Fibroblast of the aortic adventitia (primary cell): ENCODE measurements around the gene SLIT3. TPM values are rescaled to one million over a fixed set of nuclear protein-coding genes. Genes with fewer than 3 reads are reported as not detected.
A peak's percentile ranks its signal among the peaks of the same experiment; 100 is the strongest.

Source experiments
- DNase-seq: peaks from one replicate; pipeline ENCODE4 v3.0.0-alpha.2; 2010; ENCODE audit warnings: low read depth
- H3K4me3 ChIP-seq: 2 replicates; pipeline ENCODE4 v1.5.1; 2011; ENCODE audit warnings: low read depth, mild to moderate bottlenecking, control low read depth, low read length, moderate library complexity
- CTCF ChIP-seq: IDR thresholded peaks from 2 replicates; pipeline ENCODE4 v1.5.1; 2011; ENCODE audit warnings: mild to moderate bottlenecking, low read length, control low read depth, inconsistent platforms; ENCODE audit not compliant: insufficient read depth
- total RNA-seq: library from RNA; depleted of rRNA; stranded (reverse); fragments of >200 nt; gene quantifications from 2 replicates; pipeline ENCODE4 v1.2.3, GENCODE V29; 2012; ENCODE audit warnings: low replicate concordance

Gene SLIT3
- total RNA-seq, 1 donor, result 65.3 TPM

- no peak for TF ChIP-seq CTCF
- no peak overlapping the region for H3K4me3 ChIP-seq
- peak; percentile 80 for DNase-seq
Observed at GRCh38 chr5:168658394-168658793, 642.5 kb downstream of the SLIT3 start.

GRCh38 chr5:168656633-168657032 lies 644.3 kb downstream of the SLIT3 start:
- no peak overlapping the region for H3K4me3 ChIP-seq
- peak; percentile 91 for DNase-seq
- TF ChIP-seq CTCF, result no peak

- no peak overlapping the region for H3K4me3 ChIP-seq
- DNase-seq, result no peak
- no peak for TF ChIP-seq CTCF
Observed at GRCh38 chr5:168655316-168655715, 645.6 kb downstream of the SLIT3 start.

- no peak overlapping the region for H3K4me3 ChIP-seq
- peak; percentile 88 for DNase-seq
- no peak for TF ChIP-seq CTCF
Observed at GRCh38 chr5:168654211-168654721, 646.7 kb downstream of the SLIT3 start.

- no peak overlapping the region for H3K4me3 ChIP-seq
- DNase-seq, result no peak
- no peak for TF ChIP-seq CTCF
Observed at GRCh38 chr5:168653626-168654025, 647.3 kb downstream of the SLIT3 start.

GRCh38 chr5:168651648-168652047 lies 649.3 kb downstream of the SLIT3 start:
- DNase-seq, result peak; percentile 88
- H3K4me3 ChIP-seq, result no peak overlapping the region
- no peak for TF ChIP-seq CTCF

GRCh38 chr5:168649306-168649705 lies 651.6 kb downstream of the SLIT3 start:
- no peak for TF ChIP-seq CTCF
- DNase-seq, result no peak
- no peak overlapping the region for H3K4me3 ChIP-seq
